Smooth muscle cell (in vitro differentiated cells): ENCODE measurements around the gene ARL6IP4. TPM values are rescaled to one million over a fixed set of nuclear protein-coding genes. Genes with fewer than 3 reads are reported as not detected.

Experiments
- DNase-seq: peaks from one replicate; lab custom pipeline; 2025; ENCODE audit not compliant: unreplicated experiment; lab: John Stamatoyannopoulos, UW
- H2AFZ ChIP-seq: fragments of 200-600 bp; sonication (generic); 2 replicates; pipeline ENCODE4 v1.6.0; 2016; ENCODE audit warnings: antibody characterized with exemption, low read depth, mild to moderate bottlenecking
- H3F3A ChIP-seq: fragments of 200-600 bp; sonication (generic); 2 replicates; pipeline ENCODE4 v1.6.0; 2017; ENCODE audit warnings: antibody characterized with exemption, low read depth
- H3K27ac ChIP-seq: fragments of 200-600 bp; sonication (generic); 2 replicates; pipeline ENCODE4 v1.5.1; 2016; ENCODE audit warnings: low read depth, mild to moderate bottlenecking
- H3K27me3 ChIP-seq: fragments of 200-600 bp; sonication (generic); 2 replicates; pipeline ENCODE4 v1.6.1; 2016; ENCODE audit warnings: low read depth, mild to moderate bottlenecking
- H3K36me3 ChIP-seq: fragments of 200-600 bp; sonication (generic); 2 replicates; pipeline ENCODE4 v1.5.1; 2016; ENCODE audit warnings: low read depth
- H3K4me1 ChIP-seq: fragments of 200-600 bp; sonication (generic); 2 replicates; pipeline ENCODE4 v1.5.1; 2016; ENCODE audit warnings: low read depth
- H3K4me2 ChIP-seq: fragments of 200-600 bp; sonication (generic); 2 replicates; pipeline ENCODE4 v1.6.0; 2016; ENCODE audit warnings: mild to moderate bottlenecking
- H3K4me3 ChIP-seq: fragments of 200-600 bp; sonication (generic); 2 replicates; pipeline ENCODE4 v1.5.1; 2016; ENCODE audit warnings: mild to moderate bottlenecking
- H3K79me2 ChIP-seq: fragments of 200-600 bp; sonication (generic); 2 replicates; pipeline ENCODE4 v1.6.0; 2016; ENCODE audit warnings: low read depth, mild to moderate bottlenecking
- H3K9ac ChIP-seq: fragments of 200-600 bp; sonication (generic); 2 replicates; pipeline ENCODE4 v1.6.0; 2016; ENCODE audit warnings: low read depth
- H3K9me3 ChIP-seq: fragments of 200-600 bp; sonication (generic); replicated peaks from 2 replicates; pipeline ENCODE4 v1.5.1; 2016; ENCODE audit warnings: low read depth
- H4K20me1 ChIP-seq: fragments of 200-600 bp; sonication (generic); 2 replicates; pipeline ENCODE4 v1.6.0; 2016; ENCODE audit warnings: low read depth
- WGBS: methylation state at CpG from one replicate; pipeline ENCODE4 v1.1.7; 2016; ENCODE audit warnings: low lambda C conversion rate; 5-methylcytosine and 5-hydroxymethylcytosine counted together
- polyA plus RNA-seq: library from polyadenylated mRNA; unstranded; fragments of >200 nt; fragmentation: Nextera tagmentation; extraction: Ambion mirVana; gene quantifications from 2 replicates; pipeline ENCODE4 v1.2.1, GENCODE V29; 2016
- total RNA-seq: library from RNA; depleted of rRNA; stranded (reverse); fragments of >200 nt; gene quantifications from 2 replicates; pipeline ENCODE4 v1.2.3, GENCODE V29; 2014
- TF ChIP-seq, protein P1 (sequence below): fragments of 200-600 bp; sonication (generic); IDR thresholded peaks from 2 replicates; pipeline ENCODE4 v1.5.1; 2017; ENCODE audit warnings: borderline replicate concordance, mild to moderate bottlenecking, antibody characterized with exemption; ENCODE audit not compliant: insufficient read depth, poor library complexity, severe bottlenecking

Gene ARL6IP4
- total and polyA plus RNA-seq, 2 experiments from 2014 or later: 89.3 to 290 TPM

DNA sequence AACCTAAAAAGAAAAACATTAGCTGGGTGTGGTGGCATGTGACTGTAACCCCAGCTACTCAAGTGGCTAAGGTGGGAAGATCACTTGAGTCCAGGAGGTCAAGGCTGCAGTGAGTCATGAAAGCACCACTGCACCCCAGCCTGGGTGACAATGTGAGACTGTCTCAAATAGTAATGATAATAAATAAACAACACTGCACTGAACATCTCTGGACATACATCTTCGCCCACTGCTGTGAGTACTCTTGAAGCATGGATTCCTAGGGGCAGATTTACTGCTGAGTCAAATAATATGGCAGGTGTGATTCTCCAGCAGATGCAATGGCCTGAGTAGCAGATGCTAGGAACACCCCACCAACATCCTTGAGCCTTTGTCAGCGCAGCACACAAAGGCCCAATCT lies 37.8 kb upstream of the ARL6IP4 start:
- TF ChIP-seq, protein P1, sequence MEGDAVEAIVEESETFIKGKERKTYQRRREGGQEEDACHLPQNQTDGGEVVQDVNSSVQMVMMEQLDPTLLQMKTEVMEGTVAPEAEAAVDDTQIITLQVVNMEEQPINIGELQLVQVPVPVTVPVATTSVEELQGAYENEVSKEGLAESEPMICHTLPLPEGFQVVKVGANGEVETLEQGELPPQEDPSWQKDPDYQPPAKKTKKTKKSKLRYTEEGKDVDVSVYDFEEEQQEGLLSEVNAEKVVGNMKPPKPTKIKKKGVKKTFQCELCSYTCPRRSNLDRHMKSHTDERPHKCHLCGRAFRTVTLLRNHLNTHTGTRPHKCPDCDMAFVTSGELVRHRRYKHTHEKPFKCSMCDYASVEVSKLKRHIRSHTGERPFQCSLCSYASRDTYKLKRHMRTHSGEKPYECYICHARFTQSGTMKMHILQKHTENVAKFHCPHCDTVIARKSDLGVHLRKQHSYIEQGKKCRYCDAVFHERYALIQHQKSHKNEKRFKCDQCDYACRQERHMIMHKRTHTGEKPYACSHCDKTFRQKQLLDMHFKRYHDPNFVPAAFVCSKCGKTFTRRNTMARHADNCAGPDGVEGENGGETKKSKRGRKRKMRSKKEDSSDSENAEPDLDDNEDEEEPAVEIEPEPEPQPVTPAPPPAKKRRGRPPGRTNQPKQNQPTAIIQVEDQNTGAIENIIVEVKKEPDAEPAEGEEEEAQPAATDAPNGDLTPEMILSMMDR: no peak
- Histone ChIP-seq H3K36me3 (no peaks in the 10 kb centered on the region), H3K79me2 (no peaks in the 10 kb centered on the region), H2AFZ (no peak overlapping the region), H3K4me2 (no peak overlapping the region), H3K9me3 (no peaks in the 10 kb centered on the region), H4K20me1 (no peaks in the 10 kb centered on the region), H3K27ac (no peak overlapping the region), H3K4me1 (peaks cover 6% of the 10 kb centered on the region), H3K27me3 (no peaks in the 10 kb centered on the region), H3K9ac (no peak overlapping the region), H3K4me3 (no peak overlapping the region), H3F3A (no peaks in the 10 kb centered on the region)
- 94% methylated on average over 2 of the region's 2 CpGs for WGBS
- no peak for DNase-seq

DNA sequence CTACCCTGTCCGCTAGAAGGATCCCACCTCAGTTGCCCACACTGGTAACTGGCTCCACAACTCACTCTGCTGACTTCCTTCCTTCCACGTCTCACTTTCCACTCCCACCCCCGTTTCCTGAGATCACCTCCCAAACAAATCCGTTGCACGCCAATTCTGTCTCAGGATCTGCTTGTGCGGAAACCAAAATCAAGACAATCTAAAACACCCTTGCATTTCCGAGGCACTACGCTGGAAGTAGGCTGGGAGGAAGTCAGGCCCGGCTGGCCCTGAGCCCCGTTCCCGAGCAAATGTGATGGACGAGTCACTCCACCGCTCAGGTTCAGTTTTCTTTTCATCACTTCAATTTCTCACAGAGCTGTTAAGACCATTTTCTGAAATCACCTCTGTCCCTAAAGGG lies 37.3 kb upstream of the ARL6IP4 start:
- H3K27ac ChIP-seq: no peak overlapping the region
- H3K9ac ChIP-seq: no peak overlapping the region
- 87% methylated on average over 13 of the region's 13 CpGs for WGBS
- no peak overlapping the region for H3K4me3 ChIP-seq
- H3K9me3 ChIP-seq: no peaks in the 10 kb centered on the region
- no peak for DNase-seq
- no peak overlapping the region for H2AFZ ChIP-seq
- no peaks in the 10 kb centered on the region for H3K27me3 ChIP-seq
- peaks cover 6% of the 10 kb centered on the region for H3K4me1 ChIP-seq
- no peaks in the 10 kb centered on the region for H3K36me3 ChIP-seq
- no peak overlapping the region for H3K4me2 ChIP-seq
- no peaks in the 10 kb centered on the region for H3F3A ChIP-seq
- no peaks in the 10 kb centered on the region for H4K20me1 ChIP-seq
- TF ChIP-seq, protein P1: no peak
- no peaks in the 10 kb centered on the region for H3K79me2 ChIP-seq

DNA sequence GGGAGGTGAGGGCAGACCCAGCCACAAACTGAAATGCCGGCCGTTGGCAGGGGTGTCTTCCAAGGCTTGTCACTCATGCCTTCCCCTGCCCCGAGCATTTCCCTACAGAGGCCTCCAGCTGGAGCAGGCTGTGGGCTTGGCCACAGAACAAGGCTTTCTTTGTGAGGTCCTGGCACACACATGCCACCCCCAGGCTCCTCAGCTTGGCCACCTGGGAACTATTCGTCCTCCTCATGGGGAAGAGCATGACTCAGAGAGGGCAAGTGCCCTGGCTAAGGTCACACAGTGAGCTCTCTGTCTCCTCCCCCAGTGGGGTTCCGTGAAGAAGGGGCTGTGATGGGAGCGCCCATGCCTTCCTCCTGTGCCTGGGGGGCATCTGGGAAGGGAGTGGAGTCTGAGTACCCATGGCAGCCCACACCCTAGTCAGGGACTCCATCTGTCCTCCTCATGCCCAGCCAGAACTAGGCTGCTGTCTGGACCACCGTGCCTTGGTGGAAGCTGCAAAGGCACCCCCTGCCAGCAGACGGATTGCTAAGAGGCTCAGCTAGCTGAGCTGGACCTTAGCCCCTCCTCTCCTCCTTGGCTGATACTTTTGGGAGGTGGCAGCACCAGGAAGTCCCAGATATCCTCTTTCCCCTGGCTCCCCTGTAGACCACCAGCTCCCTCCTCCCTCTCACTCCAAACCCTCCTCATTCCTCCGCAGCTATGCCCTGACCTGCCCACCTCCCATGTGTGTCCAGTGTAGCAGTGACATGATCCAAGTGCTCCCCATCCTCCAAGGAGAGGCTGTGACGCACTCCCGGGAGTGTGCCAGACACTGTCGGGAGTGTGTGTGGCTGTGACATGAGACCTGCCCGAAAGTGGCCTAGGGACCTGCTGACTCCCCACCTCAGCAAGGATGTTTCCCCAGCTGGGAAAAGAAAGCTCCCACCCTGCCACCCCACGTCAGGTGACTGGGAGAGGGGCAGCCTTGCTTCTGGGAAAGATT lies 35.6 kb upstream of the ARL6IP4 start:
- Histone ChIP-seq H3K27me3 (no peaks in the 10 kb centered on the region), H3K4me3 (no peak overlapping the region), H3K4me2 (no peak overlapping the region), H3K36me3 (no peaks in the 10 kb centered on the region), H3K79me2 (no peaks in the 10 kb centered on the region), H3K9ac (no peak overlapping the region), H4K20me1 (no peaks in the 10 kb centered on the region), H3K4me1 (peaks cover 6% of the 10 kb centered on the region), H3K9me3 (no peaks in the 10 kb centered on the region), H2AFZ (no peak overlapping the region), H3F3A (no peaks in the 10 kb centered on the region), H3K27ac (no peak overlapping the region)
- no peak for DNase-seq
- WGBS: 84% methylated on average over 11 of the region's 14 CpGs
- TF ChIP-seq, protein P1: no peak
